GM15510 (cell line): ENCODE results near the gene HEATR5A.

Experiments used
- POLR2A ChIP-seq: IDR thresholded peaks from 3 replicates; pipeline ENCODE4 v1.6.1; 2011; ENCODE audit warnings: borderline replicate concordance; ENCODE audit not compliant: insufficient read length; ENCODE audit errors: extremely low read depth

The HEATR5A gene

DNA sequence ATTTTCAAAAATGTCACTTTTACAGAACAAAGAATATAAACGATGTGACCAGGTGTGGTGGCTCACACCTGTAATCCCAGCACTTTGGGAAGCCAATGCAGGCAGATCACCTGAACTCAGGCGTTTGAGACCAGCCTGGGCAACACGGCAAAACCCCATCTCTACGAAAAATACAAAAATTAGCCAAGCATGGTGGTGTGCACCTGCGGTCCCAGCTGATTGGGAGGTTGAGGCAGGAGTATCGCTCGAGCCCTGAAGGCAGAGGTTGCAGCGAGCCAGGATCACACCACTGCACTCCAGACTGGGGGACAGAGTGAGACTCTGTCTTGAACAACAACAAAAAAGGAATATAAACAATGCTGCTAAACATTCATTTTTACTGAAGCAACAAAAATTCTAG, 15.2 kb downstream of the HEATR5A start:
- TF ChIP-seq POLR2A, result no peak

DNA sequence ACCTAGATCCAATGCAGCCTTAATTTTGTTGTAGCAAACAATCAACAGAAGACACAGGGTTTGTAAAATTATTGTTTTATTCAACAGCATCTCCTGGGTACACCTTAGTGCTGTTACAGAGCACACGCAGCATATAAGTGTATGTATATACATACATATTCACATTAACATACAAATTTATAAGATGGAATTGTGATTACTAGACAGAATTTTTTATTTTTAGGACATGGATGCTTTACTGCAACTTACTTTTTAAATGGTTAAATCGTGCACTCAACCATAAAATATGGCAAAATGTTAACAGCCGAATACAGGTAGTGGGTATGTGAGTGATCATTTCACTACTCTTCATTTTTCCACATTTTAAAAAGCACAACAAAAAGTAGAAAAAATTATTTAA, 16.6 kb downstream of the HEATR5A start:
- TF ChIP-seq POLR2A, result no peak

DNA sequence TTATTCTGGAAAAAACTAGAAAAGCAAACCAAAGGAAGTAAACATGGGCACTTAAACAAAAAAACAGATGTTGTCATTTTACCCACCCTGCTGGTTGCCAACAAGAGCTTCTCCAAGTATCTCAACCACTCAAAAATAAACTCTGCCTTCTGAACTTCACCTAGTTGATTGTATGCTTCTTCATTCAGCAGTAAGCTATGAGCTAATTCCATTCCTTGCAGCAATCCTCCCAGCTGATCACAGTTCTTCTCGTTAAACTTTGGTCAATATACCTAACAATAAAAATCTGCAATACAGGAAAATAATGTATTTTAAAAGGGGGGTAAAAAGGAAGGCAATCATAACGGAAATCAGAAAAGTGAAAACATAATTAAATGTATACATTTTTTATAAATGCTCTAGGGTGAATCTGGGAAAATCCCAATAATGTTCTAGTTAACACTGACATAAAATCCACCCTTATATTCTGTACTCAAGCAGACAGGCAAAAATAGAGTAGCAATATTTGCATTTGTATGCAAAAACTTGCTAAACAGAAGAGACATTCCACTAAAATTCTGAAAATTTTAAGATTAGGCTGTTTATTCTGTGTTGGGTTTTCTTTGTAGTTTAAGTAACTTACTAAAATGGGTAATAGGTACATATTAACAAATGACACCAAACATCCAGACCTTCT, 17.4 kb downstream of the HEATR5A start:
- no peak for TF ChIP-seq POLR2A

GRCh38 chr14:31401369-31401932, 18.9 kb downstream of the HEATR5A start:
- TF ChIP-seq POLR2A, result no peak

GRCh38 chr14:31400031-31400638, 20.2 kb downstream of the HEATR5A start:
- no peak for TF ChIP-seq POLR2A

DNA sequence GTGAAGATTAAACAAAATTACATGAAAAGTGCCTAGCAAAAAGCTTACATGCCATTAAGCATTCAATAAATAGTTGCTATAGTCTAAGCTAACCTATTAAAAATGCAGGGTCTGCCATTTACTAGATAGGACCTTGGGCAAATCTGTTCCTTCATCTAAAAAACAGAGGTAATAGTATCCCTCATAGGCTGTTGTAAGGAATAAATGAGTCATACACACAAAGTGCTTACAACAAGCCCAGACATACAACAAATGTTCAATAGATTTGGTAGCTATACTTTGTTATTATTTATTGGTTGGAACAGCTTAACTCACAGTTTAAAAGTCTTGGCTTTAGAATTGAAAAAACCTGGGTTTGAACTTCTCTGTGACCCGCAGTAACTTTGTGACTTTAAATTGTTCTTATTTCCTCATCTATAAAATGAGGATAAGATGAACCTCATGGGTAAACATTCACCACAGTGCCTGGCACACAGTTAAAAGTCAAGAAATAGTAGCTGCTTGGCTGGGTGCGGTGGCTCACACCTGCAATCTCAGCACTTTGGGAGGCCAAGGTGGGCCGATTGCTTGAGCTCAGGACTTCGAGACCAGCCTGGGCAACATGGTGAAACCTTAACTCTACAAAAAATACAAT, 24.7 kb downstream of the HEATR5A start:
- no peak for TF ChIP-seq POLR2A

GRCh38 chr14:31395119-31395518, 25.2 kb downstream of the HEATR5A start:
- TF ChIP-seq POLR2A, result no peak

- TF ChIP-seq POLR2A, result no peak
Measured at GRCh38 chr14:31391977-31392503, 28.3 kb downstream of the HEATR5A start.

DNA sequence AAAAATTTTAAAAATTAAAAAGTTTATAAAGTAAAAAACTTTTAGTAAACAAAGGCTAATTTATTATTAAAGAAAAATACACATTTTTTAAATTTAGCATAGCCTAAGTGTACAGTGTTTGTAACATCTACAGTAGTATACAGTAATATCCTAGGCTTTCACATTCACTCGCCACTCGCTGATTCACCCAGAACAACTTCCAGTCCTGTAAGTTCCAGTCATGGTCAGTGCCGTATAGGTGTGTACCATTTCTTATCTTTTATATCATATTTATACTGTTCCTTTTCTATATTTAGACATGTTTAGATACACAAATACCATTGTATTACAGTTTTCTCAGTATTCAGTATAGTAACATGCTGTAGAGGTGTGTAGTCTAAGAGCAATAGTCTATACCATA, 28.9 kb downstream of the HEATR5A start:
- no peak for TF ChIP-seq POLR2A

- TF ChIP-seq POLR2A, result no peak
Measured at GRCh38 chr14:31389946-31390345, 30.4 kb downstream of the HEATR5A start.

GRCh38 chr14:31388687-31389413, 31.5 kb downstream of the HEATR5A start:
- no peak for TF ChIP-seq POLR2A

- TF ChIP-seq POLR2A, result no peak
Measured at GRCh38 chr14:31387091-31387490, 33.3 kb downstream of the HEATR5A start.

GRCh38 chr14:31386271-31386670, 34.1 kb downstream of the HEATR5A start:
- no peak for TF ChIP-seq POLR2A

- no peak for TF ChIP-seq POLR2A
Measured at GRCh38 chr14:31382221-31382620, 38.1 kb downstream of the HEATR5A start.

GRCh38 chr14:31380106-31380505, 40.2 kb downstream of the HEATR5A start:
- TF ChIP-seq POLR2A, result no peak
